Islet precursor cell (in vitro differentiated cells): ENCODE measurements around the gene TMOD2.

ENCODE experiments used
- DNase-seq: peaks from one replicate; pipeline ENCODE4 v3.0.0-alpha.2; 2018

The TMOD2 gene

DNA sequence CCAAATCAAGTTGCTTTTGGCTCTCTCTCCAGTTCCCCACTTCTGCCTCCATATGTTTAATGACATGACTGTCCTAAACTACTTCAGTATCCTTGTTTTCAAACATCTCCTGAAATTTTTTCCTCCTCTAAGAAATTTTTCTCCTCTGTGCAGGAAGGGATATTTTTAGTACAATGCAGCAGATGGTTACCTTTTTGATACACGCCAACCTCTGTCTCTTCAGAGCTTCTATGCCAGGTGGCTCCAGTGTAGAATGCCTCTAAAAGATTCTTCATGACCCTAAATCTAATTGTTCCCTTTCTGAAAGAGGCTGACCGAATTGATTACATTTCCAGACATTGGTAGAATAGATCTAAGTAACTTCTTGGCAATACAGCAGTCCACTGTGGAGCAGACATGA, 111.7 kb downstream of the TMOD2 start:
- no peak for DNase-seq

- DNase-seq = peak; percentile 63
Observed at GRCh38 chr15:51864408-51865056, 113.1 kb downstream of the TMOD2 start.

DNA sequence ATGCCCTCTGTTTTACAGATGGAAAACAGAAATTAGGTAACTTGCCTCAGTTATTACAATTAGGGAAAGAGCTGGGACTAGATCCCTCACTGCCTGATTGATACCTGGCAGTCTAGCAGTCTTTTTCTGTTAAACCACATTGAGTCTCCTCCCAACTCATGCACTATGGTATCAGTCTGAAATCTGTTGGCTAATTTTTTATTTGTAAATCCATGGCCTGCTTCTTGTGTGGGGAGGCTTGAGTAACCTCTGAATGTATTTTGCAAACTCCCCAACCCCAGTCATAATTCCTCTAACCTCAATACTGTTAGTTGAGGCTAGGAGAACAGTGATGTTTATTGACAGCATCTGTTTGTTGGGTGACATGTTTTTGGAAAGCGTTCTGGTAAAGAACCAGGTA, 113.9 kb downstream of the TMOD2 start:
- DNase-seq = no peak
